ENCODE results near the gene MXRA8.
A peak's percentile ranks its signal among the peaks of the same experiment; 100 is the strongest.

MXRA8 gene

DNA sequence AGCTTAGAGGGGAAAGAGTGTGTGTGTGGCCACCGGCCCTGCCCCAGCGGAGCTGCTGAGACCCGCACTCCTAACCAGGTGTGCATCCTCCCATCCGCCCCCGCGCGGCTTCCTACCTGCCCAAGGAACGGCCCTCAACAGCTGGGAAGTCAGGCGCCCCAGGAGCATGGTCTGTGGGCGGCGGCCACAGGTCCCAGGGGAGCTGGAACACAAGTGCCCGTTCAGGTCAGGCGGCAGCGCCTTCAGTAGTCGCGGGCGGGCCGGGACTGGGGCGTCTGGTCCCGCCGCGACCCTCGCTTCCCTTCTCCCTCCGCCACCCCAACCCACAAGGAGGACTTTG, 16.2 kb upstream of the MXRA8 start:
- TF ChIP-seq CTCF (IDR thresholded peaks at IDR 0.05), result no peak

GRCh38 chr1:1373815-1374588, 15.6 kb upstream of the MXRA8 start:
- no peak for TF ChIP-seq CTCF (IDR thresholded peaks at IDR 0.05)

- TF ChIP-seq CTCF (IDR thresholded peaks at IDR 0.05), result no peak
Measured at GRCh38 chr1:1373051-1373814, 14.9 kb upstream of the MXRA8 start.

DNA sequence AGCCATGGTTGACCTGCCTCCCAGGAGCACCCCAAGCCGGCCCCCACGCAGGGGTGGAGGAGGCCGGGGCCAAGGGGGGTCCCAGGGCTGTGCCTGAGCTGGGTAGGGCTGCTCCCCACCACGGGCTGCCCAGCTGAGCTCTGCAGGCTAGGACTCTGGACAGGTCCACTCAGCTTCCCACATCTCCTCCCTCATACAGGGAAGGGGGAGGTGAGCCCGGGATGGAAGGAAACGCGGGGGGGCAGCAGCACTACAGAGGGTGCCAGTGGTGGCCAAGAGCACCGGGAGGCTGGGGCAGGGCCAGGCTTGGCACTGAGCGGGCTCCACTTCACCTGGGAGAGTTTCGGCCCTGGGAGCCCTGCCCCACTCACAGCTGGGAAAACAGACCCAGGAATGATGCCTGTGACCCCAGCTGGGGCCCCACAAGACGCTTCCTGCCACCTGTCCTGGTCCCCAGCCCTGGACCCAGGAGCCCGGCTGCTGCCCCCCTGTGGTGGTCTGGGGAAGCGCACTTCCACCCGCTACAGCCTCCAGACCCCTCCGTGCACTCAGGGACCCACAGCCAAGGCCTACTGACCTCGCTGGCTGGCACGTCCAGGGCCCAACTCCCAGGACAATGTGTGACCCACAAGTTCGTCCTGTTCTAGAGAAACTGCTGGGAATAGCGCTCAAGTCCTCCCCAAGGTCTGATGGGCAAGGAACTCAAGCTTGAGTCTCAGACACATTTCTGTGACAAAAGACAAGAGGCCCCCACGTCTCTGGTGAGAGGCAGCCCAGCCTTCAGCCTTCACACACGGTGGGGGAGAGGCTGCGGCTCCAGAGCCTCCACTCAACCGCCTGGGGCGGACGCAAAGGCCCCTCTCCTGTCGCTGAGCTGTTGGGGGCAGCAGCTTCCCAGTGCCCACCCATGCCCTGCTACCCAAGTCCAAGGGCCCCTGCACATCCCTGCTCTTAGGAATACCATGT, 13.7 kb upstream of the MXRA8 start:
- peak; percentile 96 for TF ChIP-seq CTCF (IDR thresholded peaks at IDR 0.05)

- TF ChIP-seq CTCF (IDR thresholded peaks at IDR 0.05), result no peak
Measured at GRCh38 chr1:1371364-1371745, 13.0 kb upstream of the MXRA8 start.

GRCh38 chr1:1370771-1371300, 12.5 kb upstream of the MXRA8 start:
- no peak for TF ChIP-seq CTCF (IDR thresholded peaks at IDR 0.05)

DNA sequence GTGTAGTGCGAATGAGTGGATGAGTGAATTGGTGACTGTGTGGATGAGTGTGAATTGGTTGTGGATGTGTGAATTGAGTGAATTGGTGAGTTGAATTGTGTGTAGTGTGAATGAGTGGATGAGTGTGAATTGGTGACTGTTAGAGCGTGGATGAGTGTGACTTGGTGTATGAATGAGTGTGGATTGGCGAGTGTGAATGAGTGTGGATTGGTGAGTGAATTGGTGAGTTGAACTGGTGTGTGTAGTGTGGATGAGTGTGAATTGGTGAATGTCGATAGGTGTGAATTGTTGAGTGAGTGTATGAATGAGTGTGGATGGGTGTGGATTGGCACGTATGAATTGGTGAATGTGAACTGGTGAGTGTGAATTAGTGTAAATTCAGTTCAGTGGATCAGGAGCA, 9.0 kb upstream of the MXRA8 start:
- no peak for TF ChIP-seq CTCF (IDR thresholded peaks at IDR 0.05)

Data from LNCAP (cell line).